Epithelial cell of prostate (primary cell): Measurements from ENCODE around the gene FAM171A1.

Source experiments
- DNase-seq: peaks from one replicate; pipeline ENCODE4 v3.0.0-alpha.2; 2011; ENCODE audit warnings: low read depth, low spot score
- H3K27ac ChIP-seq: fragments of 450-650 bp; 2 replicates; pipeline ENCODE4 v1.5.1; 2017; ENCODE audit warnings: mild to moderate bottlenecking

Gene FAM171A1

DNA sequence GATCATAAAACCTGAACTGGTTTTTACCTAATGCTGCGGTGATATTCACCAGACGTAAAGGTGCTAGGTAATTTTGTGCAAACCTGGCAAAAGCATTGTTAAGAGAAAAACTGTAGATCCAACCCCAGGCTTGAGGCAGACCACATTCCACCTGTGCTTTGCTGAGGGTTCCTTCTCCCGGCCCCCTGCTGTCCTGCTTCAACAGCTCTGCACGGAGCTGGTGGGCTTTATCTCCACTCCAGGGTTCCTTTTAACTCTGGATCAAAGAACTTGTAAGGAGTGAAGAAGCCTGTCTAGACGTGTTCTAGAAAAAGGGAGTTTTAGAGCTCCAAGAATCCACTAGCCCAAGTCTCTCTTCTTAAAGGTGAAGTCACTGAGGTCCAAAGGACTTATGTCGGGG is 115.1 kb downstream of the FAM171A1 start:
- DNase-seq: no peak
- H3K27ac ChIP-seq: no peak overlapping the region

- H3K27ac ChIP-seq: no peak overlapping the region
- DNase-seq: no peak
Measured at GRCh38 chr10:15254808-15255648, 116.1 kb downstream of the FAM171A1 start.

- H3K27ac ChIP-seq: no peak overlapping the region
- no peak for DNase-seq
Measured at GRCh38 chr10:15253951-15254807, 116.9 kb downstream of the FAM171A1 start.

DNA sequence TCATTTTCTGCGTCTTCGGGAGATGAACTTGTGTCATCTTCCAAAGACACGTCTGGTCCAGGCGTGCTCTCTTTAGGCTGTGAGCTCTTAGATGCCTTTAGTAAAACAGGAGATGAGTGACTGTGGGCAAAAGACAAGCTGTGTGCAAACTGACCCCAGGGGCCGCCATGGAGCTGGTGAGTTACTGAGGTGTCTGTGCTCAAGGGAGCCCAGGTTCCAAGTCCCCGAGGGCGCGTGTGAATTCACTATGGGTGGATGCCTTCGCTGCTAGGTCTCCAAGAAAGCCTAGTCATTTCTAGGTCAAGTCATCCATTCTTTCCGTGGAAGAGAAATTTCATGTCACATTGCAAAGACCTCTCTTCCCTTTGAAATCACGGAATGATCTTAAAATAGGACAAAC is 118.7 kb downstream of the FAM171A1 start:
- H3K27ac ChIP-seq: no peak overlapping the region
- DNase-seq: no peak

- DNase-seq: no peak
Measured at GRCh38 chr10:15251791-15252380, 119.2 kb downstream of the FAM171A1 start.

GRCh38 chr10:15245530-15245929 is 125.6 kb downstream of the FAM171A1 start:
- H3K27ac ChIP-seq: no peak overlapping the region
- no peak for DNase-seq

More at GRCh38 chr10:15251791-15252380, 119.2 kb downstream of the FAM171A1 start:
- no peak overlapping the region for H3K27ac ChIP-seq

DNA sequence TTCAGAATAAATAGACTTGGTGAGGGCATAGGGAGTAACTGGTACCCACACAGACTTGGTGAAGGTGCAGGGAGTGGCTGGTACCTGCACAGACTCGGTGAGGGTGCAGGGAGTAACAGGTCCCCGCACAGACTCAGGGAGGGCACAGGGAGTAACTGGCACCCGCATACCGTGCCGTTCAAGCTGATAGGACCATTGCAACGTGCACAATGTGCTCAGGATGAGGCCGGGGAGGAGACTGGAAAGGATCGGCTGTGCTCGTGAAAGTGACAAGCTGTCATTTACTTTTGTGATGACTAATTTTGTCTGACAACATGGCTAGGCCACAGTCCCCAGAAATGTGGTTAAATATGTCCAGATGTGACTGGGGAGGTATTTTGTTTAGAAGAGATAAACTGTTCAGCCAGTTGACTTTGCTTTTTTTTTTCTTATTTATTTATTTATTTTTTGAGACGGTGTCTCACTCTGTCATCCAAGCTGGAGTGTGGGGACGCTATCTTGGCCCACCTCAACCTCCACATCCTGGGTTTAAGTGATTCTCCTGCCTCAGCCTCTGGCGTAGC is 126.4 kb downstream of the FAM171A1 start:
- no peak overlapping the region for H3K27ac ChIP-seq
- DNase-seq: no peak

- DNase-seq: no peak
- no peak overlapping the region for H3K27ac ChIP-seq
Measured at GRCh38 chr10:15242261-15242840, 128.7 kb downstream of the FAM171A1 start.

- H3K27ac ChIP-seq: no peak overlapping the region
- DNase-seq: no peak
Measured at GRCh38 chr10:15241306-15241705, 129.8 kb downstream of the FAM171A1 start.

- H3K27ac ChIP-seq: no peak overlapping the region
- no peak for DNase-seq
Measured at GRCh38 chr10:15238555-15239335, 132.3 kb downstream of the FAM171A1 start.

DNA sequence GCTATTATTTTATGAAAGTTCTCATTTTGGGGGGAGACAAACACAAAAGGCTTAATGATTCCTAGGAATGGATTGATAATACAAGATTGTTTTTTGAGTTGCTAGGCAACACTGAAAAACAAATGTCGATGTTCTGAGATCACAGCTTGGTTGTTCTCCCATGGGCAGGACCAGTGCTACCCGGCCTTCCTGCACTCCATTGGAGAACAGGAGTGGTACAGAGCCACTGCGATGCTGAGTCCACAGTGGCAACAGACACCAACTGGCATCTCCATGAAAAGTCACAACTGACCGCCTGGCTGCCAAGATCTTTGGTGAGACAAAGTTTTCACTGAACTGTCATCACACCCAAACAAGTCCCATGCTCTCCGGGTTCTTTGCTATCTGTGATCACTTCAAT is 133.7 kb downstream of the FAM171A1 start:
- DNase-seq: no peak
- no peak overlapping the region for H3K27ac ChIP-seq

GRCh38 chr10:15236340-15236739 is 134.7 kb downstream of the FAM171A1 start:
- no peak overlapping the region for H3K27ac ChIP-seq
- no peak for DNase-seq

DNA sequence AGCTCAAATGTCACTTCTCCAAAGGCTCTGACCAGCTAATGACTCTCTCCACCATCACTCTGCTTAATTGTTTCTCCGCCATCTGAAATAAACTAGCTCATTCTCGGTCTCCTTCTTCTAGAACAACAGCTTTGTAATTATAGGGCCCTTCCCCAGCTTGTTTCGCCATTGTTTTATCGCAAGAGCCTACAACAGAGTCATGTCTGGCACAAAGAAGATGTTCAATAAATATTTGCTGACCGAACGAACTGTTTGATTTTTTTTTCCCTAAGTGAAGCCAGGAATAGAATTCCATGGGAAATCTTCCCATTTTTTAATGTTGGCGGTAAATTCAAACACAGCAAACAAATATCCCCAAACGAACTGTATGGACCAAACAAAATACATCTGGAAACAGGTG is 138.8 kb downstream of the FAM171A1 start:
- no peak overlapping the region for H3K27ac ChIP-seq
- DNase-seq: no peak

GRCh38 chr10:15231426-15231825 is 139.7 kb downstream of the FAM171A1 start:
- no peak for DNase-seq
- H3K27ac ChIP-seq: no peak overlapping the region

- no peak overlapping the region for H3K27ac ChIP-seq
- DNase-seq: no peak
Measured at GRCh38 chr10:15230257-15230656, 140.8 kb downstream of the FAM171A1 start.

DNA sequence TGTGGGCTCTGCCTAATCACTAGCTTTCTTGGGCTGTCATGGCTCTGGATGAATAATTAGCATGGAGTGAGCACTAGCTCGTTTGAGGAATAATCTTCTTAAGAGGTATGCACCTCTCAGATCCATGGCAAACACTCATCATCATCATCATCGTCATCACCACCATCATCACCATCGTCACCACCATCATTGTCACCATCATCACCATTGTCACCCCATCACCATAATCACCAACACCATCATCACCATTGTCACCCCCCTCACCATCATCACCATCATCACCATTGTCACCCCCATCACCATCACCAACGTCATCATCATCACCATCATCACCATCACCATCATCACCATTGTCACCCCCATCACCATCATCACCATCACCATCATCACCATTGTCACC is 141.8 kb downstream of the FAM171A1 start:
- DNase-seq: no peak
- H3K27ac ChIP-seq: no peak overlapping the region

DNA sequence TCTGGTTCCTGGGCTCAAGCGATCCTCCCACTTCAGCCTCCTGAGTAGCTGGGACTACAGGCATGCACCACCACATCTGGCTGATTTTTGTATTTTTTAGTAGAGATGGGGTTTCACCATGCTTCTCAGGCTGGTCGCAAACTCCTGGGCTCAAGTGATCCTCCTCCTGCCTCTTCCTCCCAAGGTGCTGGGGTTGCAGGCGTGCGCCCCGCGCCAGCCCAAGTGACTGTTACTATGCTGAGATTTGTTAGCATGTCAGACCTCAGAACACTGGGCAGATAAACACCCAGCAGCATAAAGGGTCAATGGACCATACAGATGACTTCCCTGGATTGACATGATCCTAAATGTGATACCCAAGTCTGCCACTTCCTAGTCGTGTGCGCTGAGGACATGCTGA is 142.7 kb downstream of the FAM171A1 start:
- no peak for DNase-seq
- H3K27ac ChIP-seq: no peak overlapping the region

DNA sequence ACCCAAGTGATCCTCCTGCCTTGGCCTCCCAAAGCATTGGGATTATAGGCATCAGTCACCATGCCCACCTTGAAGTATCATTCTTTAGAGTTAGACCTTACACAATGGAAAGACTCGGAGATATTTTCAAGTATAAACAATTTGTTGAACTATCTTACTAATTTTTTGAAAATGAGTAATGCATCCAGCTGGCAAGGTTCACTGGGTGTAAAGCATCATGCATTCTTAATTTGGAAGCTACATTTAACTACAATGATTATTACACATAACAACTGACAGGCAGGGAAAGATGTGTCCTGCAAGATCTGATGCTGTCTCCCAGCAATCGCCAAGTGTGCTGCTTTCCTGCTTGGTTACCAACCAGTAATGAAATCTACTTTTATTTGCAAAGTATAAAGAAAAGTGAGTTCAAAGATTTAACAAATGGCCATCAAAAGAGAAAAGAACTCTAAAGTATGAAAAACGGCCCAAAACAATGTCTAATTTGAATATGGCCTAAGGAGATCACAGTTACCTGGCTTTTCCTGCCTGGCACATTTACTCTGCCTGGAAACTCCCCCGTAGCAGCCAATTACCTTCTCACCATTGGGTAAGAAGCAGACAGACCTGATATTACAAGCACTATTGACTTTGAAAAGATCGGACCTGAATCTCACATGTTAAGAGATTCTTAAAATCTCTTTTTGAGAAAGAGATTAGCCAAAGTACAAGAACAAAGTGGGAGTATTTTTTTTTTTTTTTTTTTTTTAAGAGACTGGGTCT is 143.3 kb downstream of the FAM171A1 start:
- DNase-seq: no peak
- H3K27ac ChIP-seq: no peak overlapping the region

- no peak for DNase-seq
- H3K27ac ChIP-seq: no peak overlapping the region
Measured at GRCh38 chr10:15225511-15225910, 145.6 kb downstream of the FAM171A1 start.
